Endometrium (tissue), 2 donors: Measurements from ENCODE around the gene PMPCA.

Experiments
- FAIRE-seq: peaks from 2 replicates; lab custom pipeline; 2012; peaks lifted over from hg19 to GRCh38; lab: Jason Lieb, UNC
- donor health status: control.
- donor health status: control.

The PMPCA gene

GRCh38 chr9:136456258-136456657 is 45.8 kb downstream of the PMPCA start:
- no peak for FAIRE-seq

- FAIRE-seq: no peak
Observed at GRCh38 chr9:136457326-136457725, 46.9 kb downstream of the PMPCA start.

DNA sequence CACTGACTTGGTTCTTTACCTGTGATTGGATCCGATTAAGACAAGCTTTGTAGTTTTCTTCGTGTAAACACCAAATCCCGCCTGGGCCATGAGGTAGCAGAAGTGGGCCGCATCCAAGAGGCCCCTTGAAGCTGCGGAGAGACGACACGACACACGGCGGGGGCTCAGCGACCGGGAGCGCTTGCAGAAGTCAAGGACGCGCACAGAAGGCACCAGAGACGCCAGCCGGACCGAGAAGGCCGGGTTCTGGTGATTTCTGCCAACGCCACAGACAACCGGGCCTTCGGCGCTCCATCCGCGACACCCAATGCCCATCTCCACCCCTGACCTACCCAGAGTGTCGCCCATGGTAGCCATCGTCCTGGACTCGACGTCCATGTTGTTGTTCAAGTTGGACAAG is 49.0 kb downstream of the PMPCA start:
- no peak for FAIRE-seq

DNA sequence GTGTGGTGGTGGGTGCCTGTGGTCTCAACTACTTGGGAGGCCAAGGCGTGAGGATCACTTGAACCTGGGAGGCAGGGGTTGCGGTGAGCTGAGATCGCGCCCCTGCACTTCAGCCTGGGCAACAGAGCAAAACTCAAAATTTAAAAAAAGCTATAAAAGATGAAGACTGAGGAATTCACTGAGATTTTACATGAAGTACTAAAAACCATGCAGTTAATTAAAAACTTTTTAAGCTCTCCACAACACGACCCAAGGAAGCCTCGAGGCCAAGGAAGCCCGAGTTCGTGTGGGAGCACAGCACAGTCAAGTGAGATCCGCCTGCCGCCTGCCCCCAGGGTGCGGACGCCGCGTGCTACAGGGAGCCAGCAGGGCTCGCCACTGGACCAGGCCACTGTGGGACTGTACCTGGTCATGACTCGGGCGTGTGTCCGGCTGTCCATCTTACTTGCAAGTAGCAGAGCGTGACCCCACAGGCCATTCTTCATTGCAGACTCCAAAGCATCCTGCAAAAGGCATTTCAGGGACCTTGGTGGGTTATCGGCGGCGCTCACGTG is 50.4 kb downstream of the PMPCA start:
- FAIRE-seq: no peak

- no peak for FAIRE-seq
Observed at GRCh38 chr9:136462664-136463063, 52.2 kb downstream of the PMPCA start.

GRCh38 chr9:136463578-136463977 is 53.1 kb downstream of the PMPCA start:
- no peak for FAIRE-seq

GRCh38 chr9:136464241-136464640 is 53.8 kb downstream of the PMPCA start:
- FAIRE-seq: no peak

DNA sequence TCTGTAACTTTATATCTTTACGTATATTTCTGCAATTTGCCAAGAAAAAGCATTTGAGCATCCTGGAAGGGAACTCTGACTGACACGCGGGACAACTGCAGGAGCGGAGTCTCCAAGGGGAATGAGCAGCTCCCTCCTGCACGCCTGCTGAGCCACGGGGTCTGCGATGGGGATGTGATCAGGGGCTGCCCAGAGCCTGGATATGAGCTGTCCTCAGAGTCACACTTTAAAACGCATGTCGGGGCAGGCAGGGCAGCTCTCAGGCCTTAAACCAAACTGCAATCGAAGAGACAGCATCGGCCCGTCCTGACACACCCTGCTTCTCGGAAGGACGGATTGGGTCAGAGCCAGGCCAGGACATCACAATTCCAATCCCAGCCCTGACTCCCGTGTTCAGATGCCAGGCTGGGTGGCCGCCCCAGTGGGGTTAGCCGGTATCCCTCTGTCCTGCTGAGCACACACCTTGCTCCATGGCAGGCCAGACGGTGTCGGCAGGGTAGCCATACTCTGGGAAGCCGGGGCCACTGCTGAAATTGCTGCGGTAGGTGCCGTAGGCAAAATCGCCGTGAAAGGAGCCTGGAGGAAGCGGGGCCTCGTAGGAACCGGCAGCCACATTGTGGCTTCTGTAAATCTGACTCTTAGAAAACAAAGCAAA is 55.2 kb downstream of the PMPCA start:
- no peak for FAIRE-seq

DNA sequence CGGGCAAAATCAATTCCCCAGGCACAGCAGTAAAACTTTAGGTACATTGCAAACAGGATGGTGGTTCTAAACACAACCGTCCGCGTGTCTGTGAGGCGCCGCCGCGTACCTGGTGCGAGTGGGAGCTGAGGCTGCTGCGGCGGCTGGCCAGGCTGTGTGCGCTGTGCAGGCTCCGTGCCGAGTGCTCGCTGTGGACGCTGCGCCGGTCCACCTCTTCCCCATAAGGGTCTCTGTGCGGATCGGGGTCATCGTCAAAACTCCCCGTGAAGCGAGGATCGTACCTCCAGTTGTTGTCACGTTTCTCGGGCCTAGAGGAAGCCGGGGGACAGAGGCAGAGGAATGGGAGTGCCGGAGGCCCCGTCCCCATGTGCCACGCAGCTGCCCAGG is 55.7 kb downstream of the PMPCA start:
- FAIRE-seq: no peak

- FAIRE-seq: no peak
Observed at GRCh38 chr9:136467766-136468165, 57.3 kb downstream of the PMPCA start.

GRCh38 chr9:136470356-136470755 is 59.9 kb downstream of the PMPCA start:
- no peak for FAIRE-seq

- no peak for FAIRE-seq
Observed at GRCh38 chr9:136470792-136471469, 60.5 kb downstream of the PMPCA start.

DNA sequence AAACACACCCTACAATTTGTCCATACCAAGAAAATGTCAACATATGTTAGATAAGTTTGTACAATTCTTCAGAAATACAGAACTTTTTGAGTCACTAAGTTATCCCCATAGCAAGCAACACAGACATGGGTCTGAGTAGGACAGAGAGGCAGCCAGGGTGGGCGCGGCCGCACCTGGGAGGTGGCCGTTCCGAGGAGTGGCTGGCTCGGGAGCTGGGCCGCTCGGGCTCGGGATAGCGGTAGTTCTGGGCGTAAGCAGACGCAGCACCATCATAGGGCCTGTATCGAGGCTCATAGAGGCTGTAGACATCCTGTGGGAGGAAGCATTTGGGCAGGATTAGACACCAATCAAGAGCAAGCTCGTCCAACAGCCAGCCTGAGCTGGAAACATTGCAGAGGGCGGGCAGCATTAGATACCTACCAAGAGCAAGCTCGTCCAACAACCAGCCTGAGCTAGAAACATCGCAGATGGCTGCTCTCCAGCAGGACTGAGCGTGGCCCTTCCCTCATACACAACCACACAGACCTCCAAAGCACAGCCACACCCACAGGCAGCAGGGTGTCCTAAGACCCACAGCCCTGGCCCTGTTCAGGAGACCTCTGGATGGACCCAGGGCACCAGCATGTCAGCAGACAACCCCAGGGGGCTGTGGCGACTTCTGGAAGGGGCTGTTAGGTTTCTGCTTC is 61.5 kb downstream of the PMPCA start:
- no peak for FAIRE-seq

GRCh38 chr9:136472640-136473353 is 62.3 kb downstream of the PMPCA start:
- FAIRE-seq: no peak

GRCh38 chr9:136473354-136473721 is 62.9 kb downstream of the PMPCA start:
- no peak for FAIRE-seq
